ENCODE measurements around the gene B4GAT1. TPM values are rescaled to one million over a fixed set of nuclear protein-coding genes. Genes with fewer than 3 reads are reported as not detected.
A peak's percentile ranks its signal among the peaks of the same experiment; 100 is the strongest.
"Not testable (repeated sequence)": the region's sequence is repeated elsewhere in the genome, so short reads cannot be mapped to it uniquely, and the experiment has no call there.

B4GAT1 gene
- total RNA-seq, 1 donor from 2014 or later = 42.7 TPM

GRCh38 chr11:66313321-66314185 is 33.9 kb downstream of the B4GAT1 start:
- peak; percentile 19 for TF ChIP-seq CTCF (IDR thresholded peaks at IDR 0.05; ENCODE audit: partially characterized antibody, unreplicated experiment)
- Mint-ChIP-seq H3K27ac (ENCODE audit: unreplicated experiment) (peak overlapping the region; percentile 97), H3K36me3 (ENCODE audit: unreplicated experiment) (no peaks in the 10 kb centered on the region), H3K9me3 (ENCODE audit: unreplicated experiment) (peaks cover 19% of the 10 kb centered on the region), H3K4me3 (ENCODE audit: unreplicated experiment) (peak overlapping the region; percentile 94), H3K4me1 (ENCODE audit: low read depth, unreplicated experiment) (peaks cover 52% of the 10 kb centered on the region), H3K27me3 (ENCODE audit: unreplicated experiment) (peaks cover 23% of the 10 kb centered on the region)
- no peak for DNase-seq

- no peak for TF ChIP-seq CTCF (IDR thresholded peaks at IDR 0.05; ENCODE audit: partially characterized antibody, unreplicated experiment)
- Mint-ChIP-seq H3K4me3 (ENCODE audit: unreplicated experiment) (peak overlapping the region; percentile 94), H3K4me1 (ENCODE audit: low read depth, unreplicated experiment) (peaks cover 44% of the 10 kb centered on the region), H3K27me3 (ENCODE audit: unreplicated experiment) (peaks cover 20% of the 10 kb centered on the region), H3K36me3 (ENCODE audit: unreplicated experiment) (no peaks in the 10 kb centered on the region), H3K27ac (ENCODE audit: unreplicated experiment) (peak overlapping the region; percentile 98), H3K9me3 (ENCODE audit: unreplicated experiment) (peaks cover 15% of the 10 kb centered on the region)
- DNase-seq = peak; percentile 100
Observed at GRCh38 chr11:66312549-66313320, 34.7 kb downstream of the B4GAT1 start.

GRCh38 chr11:66311965-66312548 is 35.4 kb downstream of the B4GAT1 start:
- Mint-ChIP-seq H3K9me3 (ENCODE audit: unreplicated experiment) (peaks cover 11% of the 10 kb centered on the region), H3K4me1 (ENCODE audit: low read depth, unreplicated experiment) (peaks cover 39% of the 10 kb centered on the region), H3K27me3 (ENCODE audit: unreplicated experiment) (peaks cover 17% of the 10 kb centered on the region), H3K36me3 (ENCODE audit: unreplicated experiment) (no peaks in the 10 kb centered on the region), H3K27ac (ENCODE audit: unreplicated experiment) (peak overlapping the region; percentile 98), H3K4me3 (ENCODE audit: unreplicated experiment) (peak overlapping the region; percentile 94)
- TF ChIP-seq CTCF (IDR thresholded peaks at IDR 0.05; ENCODE audit: partially characterized antibody, unreplicated experiment) = no peak
- peak; percentile 86 for DNase-seq

GRCh38 chr11:66311470-66311964 is 35.9 kb downstream of the B4GAT1 start:
- Mint-ChIP-seq H3K9me3 (ENCODE audit: unreplicated experiment) (peaks cover 11% of the 10 kb centered on the region), H3K27me3 (ENCODE audit: unreplicated experiment) (peaks cover 17% of the 10 kb centered on the region), H3K4me1 (ENCODE audit: low read depth, unreplicated experiment) (peaks cover 39% of the 10 kb centered on the region), H3K27ac (ENCODE audit: unreplicated experiment) (peak overlapping the region; percentile 98), H3K36me3 (ENCODE audit: unreplicated experiment) (no peaks in the 10 kb centered on the region), H3K4me3 (ENCODE audit: unreplicated experiment) (peak overlapping the region; percentile 94)
- DNase-seq = peak; percentile 60
- TF ChIP-seq CTCF (IDR thresholded peaks at IDR 0.05; ENCODE audit: partially characterized antibody, unreplicated experiment) = peak; percentile 46

- not testable (repeated sequence) for DNase-seq; H3K36me3 Mint-ChIP-seq (ENCODE audit: unreplicated experiment)
- Mint-ChIP-seq H3K27ac (ENCODE audit: unreplicated experiment) (peak overlapping the region; percentile 98), H3K27me3 (ENCODE audit: unreplicated experiment) (peaks cover 17% of the 10 kb centered on the region), H3K9me3 (ENCODE audit: unreplicated experiment) (peaks cover 11% of the 10 kb centered on the region), H3K4me3 (ENCODE audit: unreplicated experiment) (peak overlapping the region; percentile 94), H3K4me1 (ENCODE audit: low read depth, unreplicated experiment) (peaks cover 35% of the 10 kb centered on the region)
Observed at GRCh38 chr11:66310803-66311440, 36.5 kb downstream of the B4GAT1 start.
